Endothelial cell of umbilical vein (primary cell): Measurements from ENCODE around the gene UBE2E2. TPM values are rescaled to one million over a fixed set of nuclear protein-coding genes. Genes with fewer than 3 reads are reported as not detected.

Source experiments
- BruUV-seq: library from RNA; stranded (reverse); fragments of 400-500 nt; replicated peaks from 2 replicates; lab custom pipeline; 2021; lab: Mats Ljungman, UMichigan
- CTCF ChIA-PET: fragments of 300-600, 350-600 bp; sonication (Branson Sonifier 250); formaldehyde crosslinking; loops from one replicate; lab custom pipeline; 2021; ENCODE audit warnings: antibody characterized with exemption, inconsistent platforms; lab: Charles Lee
- POLR2A ChIA-PET: fragments of 300-600, 350-600 bp; sonication (Branson Sonifier 250); formaldehyde crosslinking; loops from one replicate; lab custom pipeline; 2021; ENCODE audit warnings: antibody characterized with exemption, inconsistent platforms; lab: Charles Lee
- DNase-seq: peaks from one replicate; pipeline ENCODE4 v3.0.0-alpha.2; 2011; ENCODE audit warnings: low read depth, low spot score
- FAIRE-seq: peaks from 2 replicates; lab custom pipeline; 2011; peaks lifted over from hg19 to GRCh38; lab: Jason Lieb, UNC
- H2AFZ ChIP-seq: 2 replicates; pipeline ENCODE4 v1.6.0; 2012; ENCODE audit warnings: low read depth, low read length, control low read depth, inconsistent platforms
- H3K27ac ChIP-seq: 2 replicates; pipeline ENCODE4 v1.5.1; 2011; ENCODE audit warnings: low read depth, mild to moderate bottlenecking, control low read depth, low read length, moderate library complexity; ENCODE audit not compliant: insufficient read depth
- H3K27me3 ChIP-seq, 2 experiments: 2 replicates each; pipeline versions ENCODE4 v1.6.0 to v1.6.1; 2011; ENCODE audit warnings: low read length in 2 of 2, mixed read lengths in 1 of 2; ENCODE audit not compliant: control insufficient read depth in 2 of 2, insufficient read depth in 2 of 2
- H3K36me3 ChIP-seq, 2 experiments: 2 replicates in 1 of 2; 3 replicates in 1 of 2; pipeline ENCODE4 v1.5.1; 2011; ENCODE audit warnings: low read length in 2 of 2, mild to moderate bottlenecking in 1 of 2, moderate library complexity in 1 of 2; ENCODE audit not compliant: control insufficient read depth in 2 of 2, insufficient read depth in 2 of 2; ENCODE audit errors: extremely low read depth in 1 of 2
- H3K4me1 ChIP-seq: 3 replicates; pipeline ENCODE4 v1.5.1; 2011; ENCODE audit warnings: mild to moderate bottlenecking, low read length; ENCODE audit not compliant: control insufficient read depth, insufficient read depth; ENCODE audit errors: extremely low read depth
- H3K4me2 ChIP-seq: 2 replicates; pipeline ENCODE4 v1.6.1; 2011; ENCODE audit warnings: low read length, control low read depth, mixed read lengths; ENCODE audit not compliant: insufficient read depth
- H3K4me3 ChIP-seq, 3 experiments: fragments of 200-600 bp in 1 of 3; sonication (generic), shearing (Covaris generic) in 1 of 3; replicated peaks in 1 of 3; 2 replicates each; pipeline ENCODE4 v1.5.1; 2011 to 2016; ENCODE audit warnings: control low read depth in 3 of 3, low read length in 3 of 3, mild to moderate bottlenecking in 2 of 3, inconsistent platforms in 1 of 3, low read depth in 1 of 3, moderate library complexity in 1 of 3; ENCODE audit not compliant: insufficient read depth in 1 of 3
- H3K79me2 ChIP-seq: 2 replicates; pipeline ENCODE4 v1.6.0; 2012; ENCODE audit warnings: low read length, inconsistent platforms; ENCODE audit not compliant: control insufficient read depth, insufficient read depth
- H3K9ac ChIP-seq: replicated peaks from 2 replicates; pipeline ENCODE3; 2011; ENCODE audit warnings: low read length, control low read depth; ENCODE audit not compliant: insufficient read depth; ENCODE audit errors: extremely low read depth
- H3K9me1 ChIP-seq: replicated peaks from 3 replicates; pipeline ENCODE4 v1.6.0; 2011; ENCODE audit warnings: mild to moderate bottlenecking, low read length; ENCODE audit not compliant: control insufficient read depth, insufficient read depth; ENCODE audit errors: extremely low read depth
- H3K9me3 ChIP-seq: replicated peaks from 2 replicates; pipeline ENCODE4 v1.5.1; 2012; ENCODE audit warnings: low read length, inconsistent platforms; ENCODE audit not compliant: control insufficient read depth, insufficient read depth
- H4K20me1 ChIP-seq: replicated peaks from 2 replicates; pipeline ENCODE3; 2011; ENCODE audit warnings: mild to moderate bottlenecking, low read length; ENCODE audit not compliant: control insufficient read depth, insufficient read depth; ENCODE audit errors: extremely low read depth
- EZH2 ChIP-seq: IDR thresholded peaks from 2 replicates; pipeline ENCODE4 v1.6.1; 2012; ENCODE audit warnings: borderline replicate concordance, low read depth, mild to moderate bottlenecking, moderate library complexity, low read length, inconsistent platforms; ENCODE audit not compliant: severe bottlenecking
- FOS ChIP-seq: IDR thresholded peaks from 2 replicates; pipeline ENCODE4 v1.6.1; 2011; ENCODE audit warnings: mild to moderate bottlenecking, low read length, moderate library complexity, borderline replicate concordance; ENCODE audit not compliant: insufficient read depth
- GATA2 ChIP-seq: IDR thresholded peaks from 2 replicates; pipeline ENCODE4 v1.7.0; 2011; ENCODE audit warnings: low read depth, mild to moderate bottlenecking, moderate library complexity, mixed read lengths, low read length; ENCODE audit not compliant: insufficient read length, insufficient read depth
- JUN ChIP-seq: IDR thresholded peaks from 2 replicates; pipeline ENCODE4 v1.6.1; 2011; ENCODE audit warnings: borderline replicate concordance, low read depth; ENCODE audit not compliant: insufficient read length, insufficient read depth
- MYC ChIP-seq: IDR thresholded peaks from one replicate; pipeline ENCODE4 v1.6.1; 2011; ENCODE audit warnings: mild to moderate bottlenecking, low read depth, low read length
- POLR2A ChIP-seq: IDR thresholded peaks from 2 replicates; pipeline ENCODE4 v1.6.1; 2012; ENCODE audit warnings: low read depth, mild to moderate bottlenecking, control low read depth, low read length
- POLR2AphosphoS5 ChIP-seq: IDR thresholded peaks from 2 replicates; pipeline ENCODE4 v1.6.1; 2012; ENCODE audit warnings: low read depth, mild to moderate bottlenecking, control low read depth, low read length, moderate library complexity; ENCODE audit not compliant: insufficient read depth
- dilution Hi-C: fragments of 300-500 bp; cut with MboI; formaldehyde crosslinking; loops from one replicate; pipeline ENCODE4 v1.15.0; 2019; ENCODE audit warnings: low sequenced_read_pairs; ENCODE audit not compliant: extremely low pct_ligation_motif_present
- intact Hi-C: fragments of 100-400 bp; cut with micrococcal nuclease; formaldehyde crosslinking; loops from one replicate; pipeline ENCODE4 v1.10.0; 2022
- polyA plus RNA-seq, 4 experiments: library from polyadenylated mRNA; depleted of rRNA in 3 of 4; stranded (reverse) in 3 of 4; unstranded in 1 of 4; fragments of >200 nt; gene quantifications; 2 replicates each; pipeline versions ENCODE4 v1.2.1 to v1.2.3, GENCODE V29; 2011 to 2012; ENCODE audit warnings: missing spikeins in 1 of 4
- total RNA-seq: library from RNA; stranded (reverse); gene quantifications from 2 replicates; pipeline ENCODE4 v1.2.3, GENCODE V29; 2021
- TF ChIP-seq, protein P1 (sequence below): IDR thresholded peaks from 2 replicates; pipeline ENCODE4 v1.6.1; 2011; ENCODE audit not compliant: insufficient read depth, insufficient read length
- TF ChIP-seq, protein P2 (sequence below), 2 donors: IDR thresholded peaks; 1 replicate in 1 of 2; 2 replicates in 1 of 2; pipeline ENCODE4 v1.5.1; 2011; ENCODE audit warnings: low read length in 2 of 2, mild to moderate bottlenecking in 2 of 2, moderate library complexity in 2 of 2, control low read depth in 1 of 2, inconsistent platforms in 1 of 2, low read depth in 1 of 2; ENCODE audit not compliant: insufficient read depth in 1 of 2; ENCODE audit errors: extremely low read depth in 1 of 2

Gene UBE2E2
- total and polyA plus RNA-seq, 2 donors (not counting 3 experiments of a cell fraction or from before 2014, with no cell fraction given) = 37.0 to 45.4 TPM

DNA sequence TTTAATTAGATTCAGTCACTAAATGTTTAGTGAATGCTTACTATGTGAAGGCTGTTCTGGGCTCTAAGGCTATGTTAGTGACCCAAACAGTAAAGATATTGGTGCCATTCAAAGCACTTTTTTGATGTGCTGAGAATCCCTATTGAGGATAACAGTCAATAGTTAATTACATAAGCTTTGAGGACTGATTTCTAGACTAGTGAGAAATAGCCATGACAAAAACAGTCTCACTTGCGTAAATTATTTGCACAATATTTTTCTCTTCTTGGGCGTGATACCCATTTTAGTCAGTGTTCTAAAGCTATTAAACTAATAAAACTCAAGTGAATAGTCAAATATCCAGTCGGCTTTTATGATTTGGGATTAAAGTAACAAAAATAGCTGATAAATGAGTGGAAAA, 74.6 kb downstream of the UBE2E2 start:
- POLR2A ChIA-PET = no interaction called here
- H3K79me2 ChIP-seq = no peaks in the 10 kb centered on the region
- TF ChIP-seq FOS (no peak), POLR2AphosphoS5 (no peak), EZH2 (no peak), JUN (no peak), MYC (no peak), POLR2A (no peak), GATA2 (no peak)
- TF ChIP-seq, protein P1, sequence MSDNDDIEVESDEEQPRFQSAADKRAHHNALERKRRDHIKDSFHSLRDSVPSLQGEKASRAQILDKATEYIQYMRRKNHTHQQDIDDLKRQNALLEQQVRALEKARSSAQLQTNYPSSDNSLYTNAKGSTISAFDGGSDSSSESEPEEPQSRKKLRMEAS = no peak
- TF ChIP-seq, protein P2, sequence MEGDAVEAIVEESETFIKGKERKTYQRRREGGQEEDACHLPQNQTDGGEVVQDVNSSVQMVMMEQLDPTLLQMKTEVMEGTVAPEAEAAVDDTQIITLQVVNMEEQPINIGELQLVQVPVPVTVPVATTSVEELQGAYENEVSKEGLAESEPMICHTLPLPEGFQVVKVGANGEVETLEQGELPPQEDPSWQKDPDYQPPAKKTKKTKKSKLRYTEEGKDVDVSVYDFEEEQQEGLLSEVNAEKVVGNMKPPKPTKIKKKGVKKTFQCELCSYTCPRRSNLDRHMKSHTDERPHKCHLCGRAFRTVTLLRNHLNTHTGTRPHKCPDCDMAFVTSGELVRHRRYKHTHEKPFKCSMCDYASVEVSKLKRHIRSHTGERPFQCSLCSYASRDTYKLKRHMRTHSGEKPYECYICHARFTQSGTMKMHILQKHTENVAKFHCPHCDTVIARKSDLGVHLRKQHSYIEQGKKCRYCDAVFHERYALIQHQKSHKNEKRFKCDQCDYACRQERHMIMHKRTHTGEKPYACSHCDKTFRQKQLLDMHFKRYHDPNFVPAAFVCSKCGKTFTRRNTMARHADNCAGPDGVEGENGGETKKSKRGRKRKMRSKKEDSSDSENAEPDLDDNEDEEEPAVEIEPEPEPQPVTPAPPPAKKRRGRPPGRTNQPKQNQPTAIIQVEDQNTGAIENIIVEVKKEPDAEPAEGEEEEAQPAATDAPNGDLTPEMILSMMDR (IDR thresholded peaks at IDR 0.05; ENCODE audit: extremely low read depth in 1 of 2, insufficient read depth in 1 of 2, low read depth in 1 of 2, low read length in 2 of 2) = no peak
- no peaks in the 10 kb centered on the region for H3K27me3 ChIP-seq
- peaks cover 4% of the 10 kb centered on the region for H3K4me1 ChIP-seq
- no peaks in the 10 kb centered on the region for H3K9me3 ChIP-seq
- H3K4me3 ChIP-seq = no peak overlapping the region
- FAIRE-seq (no peak), DNase-seq (no peak)
- H3K27ac ChIP-seq = no peak overlapping the region
- H3K9ac ChIP-seq = no peak overlapping the region
- H3K9me1 ChIP-seq = no peaks in the 10 kb centered on the region
- H2AFZ ChIP-seq = no peak overlapping the region
- no peak overlapping the region for H3K4me2 ChIP-seq
- H4K20me1 ChIP-seq = peaks cover 4% of the 10 kb centered on the region
- BruUV-seq = no TSS peak
- dilution Hi-C loops = no loop called here
- CTCF ChIA-PET = no interaction called here
- no peaks in the 10 kb centered on the region for H3K36me3 ChIP-seq
- intact Hi-C loops = no loop called here
